ENCODE measurements around the gene SPAG7. TPM values are rescaled to one million over a fixed set of nuclear protein-coding genes. Genes with fewer than 3 reads are reported as not detected.
A peak's percentile ranks its signal among the peaks of the same experiment; 100 is the strongest.

SPAG7 gene
- total RNA-seq, 4 donors from 2014 or later: 34.5 to 48.8 (median 39.5) TPM

GRCh38 chr17:4986951-4987766, 19.5 kb upstream of the SPAG7 start, which contains the start of gene CAMTA2:
Gene CAMTA2, minus strand, starts transcription at chr17:4987675. Its CDS starts 1,453 bp downstream, at chr17:4986222.
- TF ChIP-seq POLR2A (IDR thresholded peaks at IDR 0.05) (peak in 3 of 4 donors; percentile 27 to 80 (median 70)), CTCF (IDR thresholded peaks at IDR 0.05) (peak; percentile 65 to 85 (median 74))
- peak within 1 kb of the TSS; percentile 91 to 98 (median 96) for H3K27ac ChIP-seq
- peak within 1 kb of the TSS; percentile 62 to 99 (median 87) for H3K4me3 ChIP-seq
- H3K4me1 ChIP-seq: peaks cover 20 to 37% (median 23%) of the 10 kb centered on the region in 3 donors
- peaks cover 0 to 38% (median 0%) of the 10 kb centered on the region in 3 donors for H3K36me3 ChIP-seq
- 0% methylated on average over 2 to 3 of the region's 78 CpGs for WGBS, 2 donors
- no peak for DNase-seq
- H3K27me3 ChIP-seq: no peaks in the 10 kb centered on the region
- intact Hi-C loops (cut with DNase I): no loop called here
- no peaks in the 10 kb centered on the region for H3K9me3 ChIP-seq

GRCh38 chr17:4986403-4986802, 18.8 kb upstream of the SPAG7 start:
- peaks cover 20 to 37% (median 23%) of the 10 kb centered on the region in 3 donors for H3K4me1 ChIP-seq
- TF ChIP-seq POLR2A (IDR thresholded peaks at IDR 0.05) (no peak), CTCF (IDR thresholded peaks at IDR 0.05) (no peak)
- peak overlapping the region; percentile 91 to 98 (median 96) for H3K27ac ChIP-seq
- H3K9me3 ChIP-seq: no peaks in the 10 kb centered on the region
- 23 to 24% methylated on average over 5 of the region's 5 CpGs for WGBS, 2 donors
- H3K36me3 ChIP-seq: peaks cover 0 to 46% (median 4%) of the 10 kb centered on the region in 3 donors
- peak overlapping the region; percentile 62 to 99 (median 87) for H3K4me3 ChIP-seq
- no peaks in the 10 kb centered on the region for H3K27me3 ChIP-seq
- intact Hi-C loops (cut with DNase I): no loop called here
- no peak for DNase-seq

- TF ChIP-seq CTCF (IDR thresholded peaks at IDR 0.05): no peak
- no peak for TF ChIP-seq POLR2A (IDR thresholded peaks at IDR 0.05)
- H3K9me3 ChIP-seq: no peaks in the 10 kb centered on the region
- no peak overlapping the region for H3K4me3 ChIP-seq
- no peak for DNase-seq
- WGBS, 2 donors: 64 to 66% methylated on average over 5 of the region's 5 CpGs
- H3K36me3 ChIP-seq: peaks cover 9 to 87% (median 30%) of the 10 kb centered on the region in 3 donors
- peaks cover 13 to 31% (median 16%) of the 10 kb centered on the region in 3 donors for H3K4me1 ChIP-seq
- intact Hi-C loops (cut with DNase I): no loop called here
- H3K27ac ChIP-seq: no peak overlapping the region
- no peaks in the 10 kb centered on the region for H3K27me3 ChIP-seq
Measured at GRCh38 chr17:4982305-4982704, 14.7 kb upstream of the SPAG7 start.

GRCh38 chr17:4980644-4981216, 13.1 kb upstream of the SPAG7 start:
- Histone ChIP-seq H3K4me3 (no peak overlapping the region), H3K27ac (no peak overlapping the region), H3K9me3 (no peaks in the 10 kb centered on the region), H3K4me1 (peaks cover 3 to 17% (median 6%) of the 10 kb centered on the region in 3 donors), H3K27me3 (no peaks in the 10 kb centered on the region), H3K36me3 (peaks cover 14 to 100% (median 37%) of the 10 kb centered on the region in 3 donors)
- WGBS, 2 donors: 15 to 31% methylated on average over 5 of the region's 6 CpGs
- intact Hi-C loops (cut with DNase I): no loop called here
- DNase-seq: no peak
- TF ChIP-seq CTCF (IDR thresholded peaks at IDR 0.05): peak; percentile 57 to 81 (median 77)
- TF ChIP-seq POLR2A (IDR thresholded peaks at IDR 0.05): no peak

GRCh38 chr17:4978726-4979125, 11.1 kb upstream of the SPAG7 start:
- Histone ChIP-seq H3K27ac (no peak overlapping the region), H3K36me3 (peaks cover 21 to 100% (median 42%) of the 10 kb centered on the region in 3 donors), H3K9me3 (no peaks in the 10 kb centered on the region), H3K27me3 (no peaks in the 10 kb centered on the region), H3K4me3 (no peak overlapping the region), H3K4me1 (peaks cover 3 to 14% (median 6%) of the 10 kb centered on the region in 3 donors)
- no peak for DNase-seq
- TF ChIP-seq CTCF (IDR thresholded peaks at IDR 0.05) (no peak), POLR2A (IDR thresholded peaks at IDR 0.05) (no peak)
- intact Hi-C loops (cut with DNase I): no loop called here
